ENCODE data around the gene NDUFA11.

The NDUFA11 gene

DNA sequence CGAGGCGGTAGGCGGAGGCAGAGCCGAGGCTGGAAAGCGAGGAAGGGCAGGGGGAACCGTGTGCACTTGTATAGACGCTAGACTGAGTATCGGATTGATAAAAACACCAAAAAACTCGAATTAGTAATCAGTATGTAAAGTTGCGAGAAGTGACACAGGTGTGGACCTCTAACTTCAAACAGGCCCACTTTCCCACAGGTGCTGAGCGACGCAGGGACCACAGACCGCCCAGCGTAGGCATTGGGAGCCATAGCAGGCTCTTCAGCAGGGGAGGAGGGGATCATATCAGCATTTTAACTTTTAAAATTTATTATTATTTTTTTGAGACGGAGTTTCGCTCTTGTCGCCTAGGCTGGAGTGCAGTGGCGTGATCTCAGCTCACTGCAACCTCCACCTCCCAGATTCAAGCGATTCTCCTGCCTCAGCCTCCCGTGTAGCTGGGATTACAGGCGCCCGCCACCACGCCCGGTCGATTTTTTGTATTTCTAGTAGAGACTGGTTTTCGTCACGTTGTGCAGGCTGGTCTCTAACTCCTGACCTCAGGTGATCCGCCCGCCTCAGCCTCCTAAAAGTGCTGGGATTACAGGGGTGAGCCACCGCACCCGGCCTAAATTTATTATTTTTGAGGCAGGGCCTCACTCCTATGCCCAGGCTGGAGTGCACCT is 1.7 kb upstream of the NDUFA11 start:
- no peak for DNase-seq
- peak overlapping the region; percentile 85 for H3K27ac Mint-ChIP-seq
- peaks cover 39% of the 10 kb centered on the region for H3K4me1 Mint-ChIP-seq (ENCODE audit: low read depth)
- H3K9me3 Mint-ChIP-seq = no peaks in the 10 kb centered on the region
- H3K27me3 Mint-ChIP-seq = no peaks in the 10 kb centered on the region
- H3K36me3 Mint-ChIP-seq (ENCODE audit: low read depth) = peaks cover 50% of the 10 kb centered on the region
- H3K4me3 Mint-ChIP-seq = peak overlapping the region; percentile 98

GRCh38 chr19:5904352-5905113 is 943 bp upstream of the NDUFA11 start, which contains the start of gene VMAC:
Gene VMAC (plus strand): TSS chr19:5904872. CDS start chr19:5904891, 19 bp downstream.
- DNase-seq = peak; percentile 100
- Mint-ChIP-seq H3K27me3 (no peaks in the 10 kb centered on the region), H3K36me3 (ENCODE audit: low read depth) (peaks cover 50% of the 10 kb centered on the region), H3K4me3 (peak within 1 kb of the TSS; percentile 98), H3K27ac (peak within 1 kb of the TSS; percentile 99), H3K9me3 (no peaks in the 10 kb centered on the region), H3K4me1 (ENCODE audit: low read depth) (peaks cover 44% of the 10 kb centered on the region)

DNA sequence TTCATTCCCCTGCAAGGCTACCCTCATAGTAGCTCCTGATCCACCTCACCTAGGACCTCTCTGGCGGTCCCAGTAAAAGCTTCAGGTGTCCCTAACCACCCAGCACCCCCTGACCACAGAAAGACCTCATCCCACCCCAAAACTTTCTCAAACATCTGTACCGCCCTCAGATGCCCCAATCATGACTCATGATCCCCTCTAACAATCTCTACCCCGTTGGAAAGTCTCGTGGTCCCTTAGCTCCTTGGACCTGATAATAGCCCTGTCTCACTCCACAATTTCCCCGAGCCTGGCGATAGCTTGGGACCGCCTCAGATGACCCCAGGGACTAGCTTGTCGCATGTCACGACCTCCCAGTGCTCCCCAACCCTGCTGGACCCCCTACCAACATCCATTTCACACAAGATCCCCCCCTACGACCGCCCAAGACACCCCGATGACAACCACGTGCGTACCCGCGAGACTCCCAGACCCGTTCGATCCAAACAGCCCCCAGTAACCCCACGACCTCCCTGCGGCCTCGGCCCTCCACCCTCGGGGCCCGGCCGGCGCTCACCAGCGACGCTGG is 450 bp downstream of the NDUFA11 start:
- Mint-ChIP-seq H3K4me1 (ENCODE audit: low read depth) (peaks cover 44% of the 10 kb centered on the region), H3K27ac (peak overlapping the region; percentile 99), H3K36me3 (ENCODE audit: low read depth) (peaks cover 46% of the 10 kb centered on the region), H3K9me3 (no peaks in the 10 kb centered on the region), H3K27me3 (no peaks in the 10 kb centered on the region), H3K4me3 (peak overlapping the region; percentile 98)
- DNase-seq = no peak

GRCh38 chr19:5900976-5901375 is 2.6 kb downstream of the NDUFA11 start:
- Mint-ChIP-seq H3K36me3 (ENCODE audit: low read depth) (peaks cover 47% of the 10 kb centered on the region), H3K27ac (peak overlapping the region; percentile 99), H3K4me3 (peak overlapping the region; percentile 23), H3K4me1 (ENCODE audit: low read depth) (peaks cover 25% of the 10 kb centered on the region), H3K9me3 (no peaks in the 10 kb centered on the region), H3K27me3 (no peaks in the 10 kb centered on the region)
- DNase-seq = no peak

- Mint-ChIP-seq H3K27ac (peak overlapping the region; percentile 65), H3K9me3 (no peaks in the 10 kb centered on the region), H3K4me3 (no peak overlapping the region), H3K27me3 (no peaks in the 10 kb centered on the region), H3K4me1 (ENCODE audit: low read depth) (peaks cover 22% of the 10 kb centered on the region), H3K36me3 (ENCODE audit: low read depth) (peaks cover 55% of the 10 kb centered on the region)
- DNase-seq = no peak
These were observed 3.7 kb downstream of the NDUFA11 start for GRCh38 chr19:5899728-5900526.

DNA sequence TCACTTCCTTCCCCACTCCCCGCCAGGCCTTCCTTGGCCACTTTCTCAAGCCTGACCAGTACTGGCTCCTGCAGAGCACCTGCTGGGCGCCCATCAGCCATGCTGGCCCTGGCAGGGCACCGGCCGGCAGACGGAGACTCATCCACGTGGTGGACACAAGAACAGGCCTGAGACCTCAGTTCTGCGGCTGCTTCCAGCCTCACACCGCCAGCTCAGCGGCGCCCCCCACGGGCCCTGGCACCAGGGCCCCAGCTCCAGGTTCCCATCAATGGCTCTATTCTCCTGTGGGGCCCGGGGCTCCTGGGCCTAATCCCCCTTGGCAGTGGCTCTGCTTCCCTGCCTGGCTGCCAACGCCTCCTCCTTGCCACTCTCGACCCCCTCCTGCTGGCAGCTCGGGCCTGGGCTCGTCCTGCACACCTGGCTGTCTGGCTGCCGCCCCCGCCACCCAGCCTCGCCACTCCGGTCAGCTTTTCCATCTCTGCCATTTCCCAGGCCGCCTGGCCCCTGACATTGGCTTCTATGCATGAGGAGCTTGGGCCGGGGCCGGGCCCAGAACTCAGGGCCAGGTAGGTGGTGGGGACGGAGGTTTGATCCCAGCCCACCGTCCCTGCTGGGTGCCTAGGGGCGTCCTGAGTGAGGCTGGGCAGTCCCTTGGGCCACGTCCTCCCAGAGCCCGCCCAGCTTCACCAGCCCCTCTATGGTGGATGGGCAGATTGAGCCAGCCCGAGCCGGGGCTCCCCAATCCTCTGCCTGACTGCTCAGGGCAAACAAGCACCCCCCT is 6.2 kb downstream of the NDUFA11 start:
- no peaks in the 10 kb centered on the region for H3K27me3 Mint-ChIP-seq
- peaks cover 51% of the 10 kb centered on the region for H3K36me3 Mint-ChIP-seq (ENCODE audit: low read depth)
- H3K9me3 Mint-ChIP-seq = no peaks in the 10 kb centered on the region
- no peak overlapping the region for H3K4me3 Mint-ChIP-seq
- no peak for DNase-seq
- peak overlapping the region; percentile 44 for H3K27ac Mint-ChIP-seq
- peaks cover 17% of the 10 kb centered on the region for H3K4me1 Mint-ChIP-seq (ENCODE audit: low read depth)

DNA sequence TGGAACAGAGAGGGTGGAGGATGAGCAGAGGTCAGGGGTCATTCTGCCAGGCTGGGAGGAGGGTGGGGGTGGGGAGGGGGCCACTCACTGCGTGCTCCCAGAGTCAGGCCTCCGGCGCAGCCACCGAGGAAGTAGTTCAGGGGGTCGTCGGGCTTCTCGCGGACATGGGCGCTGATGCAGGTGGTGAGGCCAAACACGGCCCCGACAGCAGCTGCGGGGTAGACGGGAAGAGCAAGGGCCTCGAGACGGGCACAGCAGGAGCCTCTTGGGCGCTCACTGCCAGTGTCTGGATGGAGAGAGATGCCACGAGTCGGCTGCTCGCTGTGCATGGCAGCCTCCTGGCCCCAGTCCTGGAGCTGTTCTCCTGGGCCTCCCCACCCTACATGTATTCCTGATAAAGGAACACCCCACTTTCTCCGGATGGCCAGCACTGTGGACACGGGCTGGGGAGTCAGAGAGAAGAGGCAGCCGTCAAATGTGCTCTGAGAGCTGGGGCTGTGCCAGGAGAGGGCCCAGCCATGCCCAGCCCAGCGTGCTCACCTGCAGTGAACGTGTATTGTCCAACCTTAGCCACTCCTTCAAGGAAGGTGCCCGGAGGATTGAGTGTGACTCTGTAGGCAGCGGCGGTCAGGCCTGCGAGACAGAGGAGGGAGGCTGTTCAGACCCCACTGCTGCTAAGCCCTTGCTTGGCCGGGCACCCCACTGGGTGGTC is 7.1 kb downstream of the NDUFA11 start:
- peaks cover 49% of the 10 kb centered on the region for H3K36me3 Mint-ChIP-seq (ENCODE audit: low read depth)
- H3K4me1 Mint-ChIP-seq (ENCODE audit: low read depth) = peaks cover 17% of the 10 kb centered on the region
- H3K27ac Mint-ChIP-seq = no peak overlapping the region
- H3K4me3 Mint-ChIP-seq = no peak overlapping the region
- H3K27me3 Mint-ChIP-seq = peaks cover 2% of the 10 kb centered on the region
- no peak for DNase-seq
- H3K9me3 Mint-ChIP-seq = no peaks in the 10 kb centered on the region

- no peak overlapping the region for H3K27ac Mint-ChIP-seq
- DNase-seq = no peak
- H3K36me3 Mint-ChIP-seq (ENCODE audit: low read depth) = peaks cover 43% of the 10 kb centered on the region
- H3K9me3 Mint-ChIP-seq = no peaks in the 10 kb centered on the region
- peaks cover 6% of the 10 kb centered on the region for H3K27me3 Mint-ChIP-seq
- H3K4me3 Mint-ChIP-seq = no peak overlapping the region
- peaks cover 11% of the 10 kb centered on the region for H3K4me1 Mint-ChIP-seq (ENCODE audit: low read depth)
These were observed 7.7 kb downstream of the NDUFA11 start for GRCh38 chr19:5895890-5896289.

DNA sequence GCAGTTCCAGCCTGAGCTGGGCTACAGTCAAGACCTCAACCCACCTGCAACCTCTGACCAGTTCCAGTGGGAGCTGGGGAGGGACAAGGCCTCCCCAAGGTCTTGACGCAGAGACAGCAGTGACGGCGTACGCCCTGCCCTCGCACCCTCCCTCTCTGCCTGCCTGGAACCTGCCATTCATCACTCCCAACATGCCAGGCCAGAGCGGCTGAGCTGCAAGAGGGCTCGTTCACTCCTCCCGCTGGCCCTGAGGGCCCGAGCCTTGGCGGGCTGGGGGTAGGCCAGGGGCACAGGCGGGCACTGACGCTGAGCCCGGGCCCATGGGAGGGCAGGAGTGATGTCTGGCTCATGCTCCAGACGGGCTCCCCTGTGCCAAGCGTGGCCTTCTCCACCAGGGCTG is 8.2 kb downstream of the NDUFA11 start:
- DNase-seq = no peak
- Mint-ChIP-seq H3K4me1 (ENCODE audit: low read depth) (peaks cover 10% of the 10 kb centered on the region), H3K36me3 (ENCODE audit: low read depth) (peaks cover 42% of the 10 kb centered on the region), H3K9me3 (no peaks in the 10 kb centered on the region), H3K27ac (no peak overlapping the region), H3K27me3 (peaks cover 11% of the 10 kb centered on the region), H3K4me3 (no peak overlapping the region)

DNA sequence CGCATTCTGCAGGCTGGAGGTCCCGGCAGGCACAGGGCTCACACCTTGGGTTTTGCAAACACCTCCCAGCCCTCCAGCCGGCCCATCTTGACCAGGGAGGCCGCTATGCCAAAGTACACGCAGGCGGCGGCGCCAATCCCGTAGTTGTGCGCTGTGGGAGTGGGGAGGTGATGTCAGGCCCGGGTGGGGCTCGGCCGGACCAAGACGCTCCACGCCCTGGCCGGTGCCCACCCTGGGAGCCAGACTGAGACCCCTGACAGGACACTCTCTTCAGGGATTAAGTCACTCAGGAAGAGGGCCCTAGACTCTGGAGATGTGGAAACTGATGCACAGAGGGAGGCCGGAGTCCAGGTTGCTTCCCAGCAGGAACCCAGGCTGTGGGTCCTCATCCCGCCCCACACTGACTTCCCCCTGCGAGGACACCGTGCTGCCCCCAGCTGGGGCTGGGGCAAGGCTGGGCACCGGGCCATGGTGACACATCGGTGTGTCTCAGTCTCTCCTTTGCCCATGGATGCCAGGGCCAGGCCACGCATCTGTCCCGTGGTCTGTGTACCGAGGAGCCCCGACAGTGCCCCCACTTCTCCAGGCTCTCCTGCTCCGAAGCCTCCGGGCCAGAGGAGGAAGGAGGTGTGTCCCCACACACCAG is 8.8 kb downstream of the NDUFA11 start:
- Mint-ChIP-seq H3K27me3 (peaks cover 15% of the 10 kb centered on the region), H3K9me3 (no peaks in the 10 kb centered on the region), H3K4me3 (no peak overlapping the region), H3K27ac (no peak overlapping the region), H3K36me3 (ENCODE audit: low read depth) (peaks cover 36% of the 10 kb centered on the region), H3K4me1 (ENCODE audit: low read depth) (peaks cover 4% of the 10 kb centered on the region)
- no peak for DNase-seq

GRCh38 chr19:5893907-5894703 is 9.5 kb downstream of the NDUFA11 start:
- no peak for DNase-seq
- H3K4me3 Mint-ChIP-seq = no peak overlapping the region

DNA sequence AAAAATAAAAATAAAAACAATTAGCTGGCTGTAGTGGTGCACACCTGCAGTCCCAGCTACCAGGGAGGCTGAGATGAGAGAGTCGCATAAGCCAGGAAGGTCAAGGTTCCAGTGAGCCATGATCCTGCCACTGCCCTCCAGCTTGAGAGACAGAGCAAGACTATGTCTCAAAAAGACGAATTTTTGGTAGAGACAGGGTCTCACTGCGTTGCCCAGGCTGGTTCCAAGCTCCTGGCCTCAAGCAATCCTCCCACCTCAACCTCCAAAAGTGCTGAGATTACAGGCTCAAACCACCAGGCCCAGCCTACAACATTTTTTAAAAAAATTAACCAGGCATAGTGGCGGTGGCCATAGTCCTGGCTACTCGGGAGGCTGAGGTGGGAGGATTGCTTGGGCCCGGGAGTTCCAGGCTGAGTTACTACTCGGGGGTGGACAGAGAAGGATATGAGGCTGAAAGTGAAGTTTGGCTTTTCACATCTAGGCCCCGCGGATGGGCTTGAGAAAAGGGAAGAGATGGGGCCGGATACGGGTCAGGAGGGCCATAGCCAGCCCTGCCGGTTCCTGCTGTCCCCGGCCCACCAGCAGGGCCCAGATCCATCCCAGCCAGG is 10.2 kb downstream of the NDUFA11 start:
- Mint-ChIP-seq H3K9me3 (no peaks in the 10 kb centered on the region), H3K36me3 (ENCODE audit: low read depth) (peaks cover 34% of the 10 kb centered on the region), H3K4me3 (no peak overlapping the region), H3K27ac (no peak overlapping the region), H3K4me1 (ENCODE audit: low read depth) (peaks cover 3% of the 10 kb centered on the region), H3K27me3 (peaks cover 22% of the 10 kb centered on the region)
- no peak for DNase-seq

More at GRCh38 chr19:5893907-5894703, 9.5 kb downstream of the NDUFA11 start:
- peaks cover 3% of the 10 kb centered on the region for H3K4me1 Mint-ChIP-seq (ENCODE audit: low read depth)
- no peak overlapping the region for H3K27ac Mint-ChIP-seq
- peaks cover 34% of the 10 kb centered on the region for H3K36me3 Mint-ChIP-seq (ENCODE audit: low read depth)
- no peaks in the 10 kb centered on the region for H3K9me3 Mint-ChIP-seq
- peaks cover 21% of the 10 kb centered on the region for H3K27me3 Mint-ChIP-seq
